SU-DHL-6 (cell line): ENCODE measurements around the gene SPTBN1.

Experiments used
- H2AFZ ChIP-seq: fragments of 200-600 bp; sonication (generic); 2 replicates; pipeline ENCODE4 v1.6.1; 2014; ENCODE audit warnings: low read depth, mild to moderate bottlenecking, moderate library complexity, mixed read lengths, antibody characterized with exemption, low read length; ENCODE audit not compliant: severe bottlenecking
- H3F3A ChIP-seq: fragments of 200-600 bp; shearing (Covaris generic); 2 replicates; pipeline ENCODE4 v1.6.0; 2016; ENCODE audit warnings: antibody characterized with exemption, mild to moderate bottlenecking; ENCODE audit not compliant: insufficient read depth
- H3K27ac ChIP-seq: fragments of 200-600 bp; sonication (generic); 2 replicates; pipeline ENCODE4 v1.5.1; 2016; ENCODE audit warnings: low read depth, mild to moderate bottlenecking, low read length, moderate library complexity, mixed read lengths
- H3K27me3 ChIP-seq: fragments of 200-600 bp; sonication (generic), shearing (Covaris generic); 2 replicates; pipeline ENCODE4 v1.6.0; 2014; ENCODE audit warnings: mild to moderate bottlenecking, low read length
- H3K36me3 ChIP-seq: fragments of 200-600 bp; sonication (generic); 2 replicates; pipeline ENCODE4 v1.6.1; 2014; ENCODE audit warnings: mild to moderate bottlenecking, low read length, mixed read lengths
- H3K4me2 ChIP-seq: fragments of 300-600, 200-600 bp; shearing (Covaris generic), sonication (generic); 2 replicates; pipeline ENCODE4 v1.6.0; 2014; ENCODE audit warnings: low read length, low read depth, mild to moderate bottlenecking; ENCODE audit not compliant: poor library complexity, severe bottlenecking
- H3K4me3 ChIP-seq: fragments of 200-600 bp; sonication (generic); 2 replicates; pipeline ENCODE4 v1.5.1; 2014; ENCODE audit warnings: antibody characterized with exemption, low read length, mild to moderate bottlenecking, mixed read lengths; ENCODE audit not compliant: insufficient read depth, poor library complexity, severe bottlenecking
- H3K79me2 ChIP-seq: fragments of 200-600 bp; sonication (generic); 2 replicates; pipeline ENCODE4 v1.6.1; 2014; ENCODE audit warnings: mild to moderate bottlenecking, low read length, moderate library complexity; ENCODE audit not compliant: insufficient read depth
- H3K9ac ChIP-seq: fragments of 200-600 bp; sonication (generic); 2 replicates; pipeline ENCODE4 v1.7.0; 2014; ENCODE audit warnings: mild to moderate bottlenecking, low read length
- H3K9me2 ChIP-seq: fragments of 200-600 bp; sonication (generic); replicated peaks from 2 replicates; pipeline ENCODE4 v1.6.1; 2014; ENCODE audit warnings: low read length; ENCODE audit not compliant: insufficient read depth
- H3K9me3 ChIP-seq: fragments of 200-600 bp; sonication (generic); 2 replicates; pipeline ENCODE4 v1.6.1; 2014; ENCODE audit warnings: low read length, mixed read lengths; ENCODE audit not compliant: insufficient read depth
- H4K20me1 ChIP-seq: fragments of 200-600 bp; sonication (generic); 2 replicates; pipeline ENCODE4 v1.6.1; 2014; ENCODE audit warnings: low read depth, mild to moderate bottlenecking, antibody characterized with exemption, low read length, moderate library complexity, mixed read lengths
- EZH2phosphoT487 ChIP-seq: fragments of 200-600 bp; sonication (generic), shearing (Covaris generic); conservative IDR thresholded peaks from 2 replicates; pipeline ENCODE4 v1.6.1; 2018; ENCODE audit warnings: mild to moderate bottlenecking, antibody characterized with exemption, low read length, moderate library complexity, mixed read lengths
- TF ChIP-seq, protein P1 (sequence below): fragments of 200-600 bp; sonication (generic); IDR thresholded peaks from one replicate; pipeline ENCODE4 v1.5.1; 2017; ENCODE audit warnings: antibody characterized with exemption, mild to moderate bottlenecking, low read length, moderate library complexity; ENCODE audit not compliant: insufficient read depth, poor library complexity, severe bottlenecking

The SPTBN1 gene

DNA sequence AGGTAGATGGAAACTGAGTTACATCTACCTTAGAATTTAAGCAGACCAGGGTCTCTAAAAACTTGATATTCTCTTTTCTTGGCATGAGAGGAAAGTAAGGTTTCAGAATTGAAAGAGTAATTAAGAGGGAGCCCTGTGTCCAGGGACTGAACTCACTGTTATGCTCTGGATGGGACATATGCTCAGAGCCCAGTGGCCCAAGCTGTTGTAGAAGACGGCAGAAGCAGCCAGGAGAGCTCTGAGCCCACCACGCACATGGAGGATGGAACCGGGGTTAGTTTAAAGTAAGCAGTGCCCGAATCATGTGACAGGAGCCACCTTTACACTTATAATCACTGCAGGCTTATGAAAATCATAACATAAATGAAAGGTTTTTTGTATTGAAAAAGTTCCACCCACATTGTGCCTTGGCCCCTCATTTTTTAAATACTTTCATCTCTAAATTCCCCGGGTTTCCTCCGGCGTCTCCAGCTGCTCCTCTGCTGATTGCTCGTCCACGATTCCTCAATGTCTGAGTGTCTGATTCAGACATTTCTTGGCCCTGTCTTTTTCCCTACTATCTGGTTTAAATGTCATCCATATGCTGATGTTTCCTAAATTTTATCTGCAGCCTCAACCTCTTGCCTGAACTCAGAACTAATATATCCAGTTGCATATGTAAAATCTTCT, 36.1 kb upstream of the SPTBN1 start:
- Histone ChIP-seq H3F3A (no peaks in the 10 kb centered on the region), H2AFZ (no peak overlapping the region), H3K9me3 (no peaks in the 10 kb centered on the region), H3K9me2 (no peaks in the 10 kb centered on the region), H3K27ac (no peak overlapping the region), H4K20me1 (no peaks in the 10 kb centered on the region), H3K9ac (no peak overlapping the region), H3K27me3 (no peaks in the 10 kb centered on the region), H3K4me2 (no peak overlapping the region), H3K36me3 (no peaks in the 10 kb centered on the region), H3K79me2 (no peaks in the 10 kb centered on the region), H3K4me3 (no peak overlapping the region)
- TF ChIP-seq, protein P1, sequence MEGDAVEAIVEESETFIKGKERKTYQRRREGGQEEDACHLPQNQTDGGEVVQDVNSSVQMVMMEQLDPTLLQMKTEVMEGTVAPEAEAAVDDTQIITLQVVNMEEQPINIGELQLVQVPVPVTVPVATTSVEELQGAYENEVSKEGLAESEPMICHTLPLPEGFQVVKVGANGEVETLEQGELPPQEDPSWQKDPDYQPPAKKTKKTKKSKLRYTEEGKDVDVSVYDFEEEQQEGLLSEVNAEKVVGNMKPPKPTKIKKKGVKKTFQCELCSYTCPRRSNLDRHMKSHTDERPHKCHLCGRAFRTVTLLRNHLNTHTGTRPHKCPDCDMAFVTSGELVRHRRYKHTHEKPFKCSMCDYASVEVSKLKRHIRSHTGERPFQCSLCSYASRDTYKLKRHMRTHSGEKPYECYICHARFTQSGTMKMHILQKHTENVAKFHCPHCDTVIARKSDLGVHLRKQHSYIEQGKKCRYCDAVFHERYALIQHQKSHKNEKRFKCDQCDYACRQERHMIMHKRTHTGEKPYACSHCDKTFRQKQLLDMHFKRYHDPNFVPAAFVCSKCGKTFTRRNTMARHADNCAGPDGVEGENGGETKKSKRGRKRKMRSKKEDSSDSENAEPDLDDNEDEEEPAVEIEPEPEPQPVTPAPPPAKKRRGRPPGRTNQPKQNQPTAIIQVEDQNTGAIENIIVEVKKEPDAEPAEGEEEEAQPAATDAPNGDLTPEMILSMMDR = no peak
- no peak for TF ChIP-seq EZH2phosphoT487

DNA sequence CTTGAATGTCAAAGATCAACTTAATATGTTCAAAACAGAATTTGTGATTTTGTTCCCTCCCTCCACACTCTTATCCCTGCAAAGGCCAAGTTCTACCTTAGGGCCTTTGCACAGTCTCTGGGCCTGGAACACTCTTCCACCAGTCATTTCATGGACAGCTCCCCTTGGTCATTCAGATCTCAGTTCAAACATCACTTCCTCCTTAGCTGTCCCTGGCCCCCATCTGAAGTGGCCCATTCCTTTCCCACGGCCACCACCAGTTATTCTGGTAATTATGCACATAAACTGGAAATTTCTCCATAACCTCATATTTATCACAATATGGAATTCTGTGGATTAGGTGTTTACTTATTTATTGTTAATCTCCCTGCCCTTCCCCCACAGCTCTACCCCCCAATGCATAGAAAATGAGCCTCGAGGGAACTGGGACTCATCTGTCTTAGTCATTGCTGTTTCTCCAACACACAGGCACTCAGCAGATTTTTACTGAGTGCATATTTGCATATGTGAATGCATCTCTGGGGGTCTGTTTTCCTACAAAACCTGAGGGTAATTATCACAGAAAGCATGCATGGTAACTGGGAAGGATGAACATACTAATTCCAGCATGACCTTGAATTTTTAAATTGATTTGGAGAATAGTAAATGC, 35.5 kb upstream of the SPTBN1 start:
- TF ChIP-seq, protein P1 = no peak
- TF ChIP-seq EZH2phosphoT487 = no peak
- Histone ChIP-seq H3F3A (no peaks in the 10 kb centered on the region), H3K27ac (no peak overlapping the region), H3K9me2 (no peaks in the 10 kb centered on the region), H3K36me3 (no peaks in the 10 kb centered on the region), H2AFZ (no peak overlapping the region), H3K4me3 (no peak overlapping the region), H3K27me3 (no peaks in the 10 kb centered on the region), H3K4me2 (no peak overlapping the region), H4K20me1 (no peaks in the 10 kb centered on the region), H3K9me3 (no peaks in the 10 kb centered on the region), H3K79me2 (no peaks in the 10 kb centered on the region), H3K9ac (no peak overlapping the region)

DNA sequence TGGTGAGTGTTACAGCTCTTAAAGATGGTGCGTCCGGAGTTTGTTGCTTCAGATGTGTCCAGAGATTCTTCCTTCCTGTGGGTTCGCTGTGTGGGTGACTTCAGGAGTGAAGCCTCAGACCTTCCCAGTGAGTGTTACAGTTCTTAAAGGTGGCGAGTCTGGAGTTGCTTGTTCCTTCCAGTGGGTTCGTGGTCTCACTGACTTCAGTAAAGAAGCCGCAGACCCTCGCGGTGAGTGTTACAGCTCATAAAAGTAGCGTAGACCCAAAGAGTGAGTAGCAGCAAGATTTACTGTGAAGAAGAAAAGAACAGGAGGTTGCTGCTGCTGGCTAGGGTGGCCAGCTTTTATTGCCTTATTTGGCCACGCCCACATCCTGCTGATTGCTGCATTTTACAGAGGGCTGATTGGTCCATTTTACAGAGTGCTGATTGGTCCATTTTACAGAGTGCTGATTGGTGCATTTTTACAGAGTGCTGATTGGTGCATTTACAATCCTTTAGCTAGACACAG, 34.0 kb upstream of the SPTBN1 start:
- Histone ChIP-seq H4K20me1 (no peaks in the 10 kb centered on the region), H3K9ac (no peak overlapping the region), H3K9me3 (no peaks in the 10 kb centered on the region), H3K27ac (no peak overlapping the region), H3K4me2 (no peak overlapping the region), H3K79me2 (no peaks in the 10 kb centered on the region), H3K27me3 (no peaks in the 10 kb centered on the region), H3K9me2 (no peaks in the 10 kb centered on the region), H2AFZ (no peak overlapping the region), H3K36me3 (no peaks in the 10 kb centered on the region), H3K4me3 (no peak overlapping the region), H3F3A (no peaks in the 10 kb centered on the region)
- TF ChIP-seq, protein P1 = no peak
- TF ChIP-seq EZH2phosphoT487 = no peak
